ENCODE measurements around the gene ALPK1. TPM values are rescaled to one million over a fixed set of nuclear protein-coding genes. Genes with fewer than 3 reads are reported as not detected.

Gene ALPK1
- total RNA-seq, result 10 to 100 TPM; 21.3 to 26.8 TPM

DNA sequence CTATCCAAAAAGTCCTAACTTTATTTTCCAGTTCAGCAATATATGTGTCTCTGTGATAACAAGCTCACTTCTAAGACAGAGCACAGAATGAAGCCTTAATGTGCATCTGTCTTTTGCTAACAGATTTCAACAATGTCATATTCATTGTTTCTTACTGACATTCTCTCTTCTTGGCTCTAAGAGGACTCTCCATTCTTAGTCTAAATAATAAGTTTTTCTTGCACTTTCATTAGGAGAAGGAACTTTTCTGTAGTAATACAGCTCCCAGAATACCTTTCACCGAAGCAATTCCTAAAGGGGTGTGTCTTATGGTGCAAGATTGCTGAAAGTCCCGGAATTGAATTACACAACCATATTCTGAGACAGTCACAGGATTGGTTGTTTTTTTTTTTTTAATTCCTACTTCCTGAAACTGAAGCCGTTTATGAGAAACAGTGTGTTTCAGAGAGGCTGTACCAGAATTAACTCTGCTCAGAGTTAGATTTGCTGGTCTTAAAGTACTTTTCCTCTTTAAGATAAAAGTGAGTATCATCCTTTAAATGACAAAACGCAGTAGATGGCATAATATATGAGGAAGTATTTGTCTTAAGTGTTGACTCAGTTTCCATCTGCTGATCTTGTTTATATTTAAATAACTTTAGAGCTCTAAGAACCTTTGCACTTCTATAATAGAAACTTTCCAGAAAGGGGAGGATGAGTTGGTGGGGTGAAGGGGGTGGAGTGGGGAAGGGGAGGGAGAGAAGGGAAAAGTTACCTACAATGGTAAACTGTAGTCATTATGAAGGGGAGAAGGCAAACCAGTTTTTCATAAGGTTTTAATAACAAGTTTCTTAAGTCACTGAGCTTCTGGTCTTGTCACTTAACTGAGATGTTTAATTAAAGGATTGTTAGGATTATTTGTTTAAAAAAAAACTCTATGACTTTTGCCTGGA, at the start of gene ALPK1:
ALPK1 (plus strand) TSS at position 421 of the 932 bp plus-strand sequence.

Other genes with a start within 250 kb of the ALPK1 start
- gene FAM241A, start 151.9 kb upstream of the ALPK1 start, total RNA-seq, result under 1 TPM; under 0.01 to 0.33 TPM
- gene AP1AR, start 65.6 kb upstream of the ALPK1 start, total RNA-seq, result 10 to 100 TPM; 31.3 to 40.0 TPM
- 1 to 10 TPM; 3.4 to 5.0 TPM for gene TIFA, start 11.5 kb upstream of the ALPK1 start, total RNA-seq
- gene NEUROG2, start 218.8 kb downstream of the ALPK1 start, total RNA-seq, result not detected

All from melanocyte of skin (primary cell).